NT2/D1 (cell line): ENCODE data around the gene NDC1.
"Not testable (repeated sequence)": the region's sequence is repeated elsewhere in the genome, so short reads cannot be mapped to it uniquely, and the experiment has no call there.

Experiments used
- DNase-seq: peaks from one replicate; pipeline ENCODE4 v3.0.0-alpha.2; 2011; ENCODE audit warnings: low read depth, low spot score
- H3K27me3 ChIP-seq: 2 replicates; pipeline ENCODE4 v1.6.0; 2011; ENCODE audit warnings: mild to moderate bottlenecking; ENCODE audit not compliant: insufficient read length, insufficient read depth
- H3K36me3 ChIP-seq: 2 replicates; pipeline ENCODE4 v1.6.1; 2011; ENCODE audit warnings: mild to moderate bottlenecking, low read length, mixed read lengths; ENCODE audit not compliant: insufficient read depth, insufficient read length
- H3K4me1 ChIP-seq: 2 replicates; pipeline ENCODE4 v1.5.1; 2011; ENCODE audit not compliant: insufficient read depth, insufficient read length
- H3K4me3 ChIP-seq: 2 replicates; pipeline ENCODE4 v1.5.1; 2011; ENCODE audit warnings: low read depth; ENCODE audit not compliant: insufficient read length
- H3K9ac ChIP-seq: 2 replicates; pipeline ENCODE4 v1.6.0; 2011; ENCODE audit warnings: low read depth; ENCODE audit not compliant: insufficient read length
- H3K9me3 ChIP-seq: 2 replicates; pipeline ENCODE4 v1.5.1; 2011; ENCODE audit warnings: mild to moderate bottlenecking, low read length; ENCODE audit not compliant: insufficient read depth
- SUZ12 ChIP-seq: IDR thresholded peaks from 2 replicates; pipeline ENCODE4 v1.6.1; 2011; ENCODE audit not compliant: insufficient read length, insufficient read depth; ENCODE audit errors: extremely low read depth
- YY1 ChIP-seq: IDR thresholded peaks from 2 replicates; pipeline ENCODE4 v1.6.1; 2011; ENCODE audit not compliant: insufficient read length, insufficient read depth
- ZNF274 ChIP-seq: IDR thresholded peaks from 2 replicates; pipeline ENCODE4 v1.6.1; 2011; ENCODE audit warnings: mild to moderate bottlenecking, low read depth, low read length

NDC1 gene

GRCh38 chr1:53765657-53766056 is 72.4 kb downstream of the NDC1 start:
- Histone ChIP-seq H3K36me3 (peaks cover 44% of the 10 kb centered on the region), H3K9ac (no peak overlapping the region), H3K27me3 (no peaks in the 10 kb centered on the region), H3K4me3 (no peak overlapping the region), H3K9me3 (no peaks in the 10 kb centered on the region), H3K4me1 (no peaks in the 10 kb centered on the region)
- DNase-seq: no peak
- TF ChIP-seq ZNF274: no peak
- TF ChIP-seq YY1: no peak
- no peak for TF ChIP-seq SUZ12

GRCh38 chr1:53763911-53764310 is 74.2 kb downstream of the NDC1 start:
- H3K4me1 ChIP-seq: no peaks in the 10 kb centered on the region
- no peak for DNase-seq
- no peak overlapping the region for H3K4me3 ChIP-seq
- H3K9ac ChIP-seq: no peak overlapping the region
- H3K27me3 ChIP-seq: no peaks in the 10 kb centered on the region
- no peak for TF ChIP-seq SUZ12
- TF ChIP-seq YY1: no peak
- no peak for TF ChIP-seq ZNF274
- peaks cover 3% of the 10 kb centered on the region; the same call in 1 of the 2 replicates for H3K9me3 ChIP-seq
- H3K36me3 ChIP-seq: peaks cover 34% of the 10 kb centered on the region

GRCh38 chr1:53763461-53763860 is 74.6 kb downstream of the NDC1 start:
- no peak overlapping the region for H3K9ac ChIP-seq
- H3K36me3 ChIP-seq: peaks cover 30% of the 10 kb centered on the region
- peaks cover 4% of the 10 kb centered on the region; the same call in 1 of the 2 replicates for H3K9me3 ChIP-seq
- H3K27me3 ChIP-seq: no peaks in the 10 kb centered on the region
- no peak overlapping the region for H3K4me3 ChIP-seq
- H3K4me1 ChIP-seq: no peaks in the 10 kb centered on the region
- TF ChIP-seq YY1 (no peak), ZNF274 (no peak), SUZ12 (no peak)
- no peak for DNase-seq

- H3K4me3 ChIP-seq, H3K36me3 ChIP-seq, H3K9ac ChIP-seq, H3K4me1 ChIP-seq, H3K9me3 ChIP-seq, DNase-seq, H3K27me3 ChIP-seq: not testable (repeated sequence)
Observed at GRCh38 chr1:53760497-53760896, 77.6 kb downstream of the NDC1 start.

GRCh38 chr1:53755874-53756273 is 82.2 kb downstream of the NDC1 start:
- H3K4me1 ChIP-seq: no peaks in the 10 kb centered on the region
- no peak overlapping the region for H3K4me3 ChIP-seq
- H3K36me3 ChIP-seq: no peaks in the 10 kb centered on the region
- no peak for TF ChIP-seq SUZ12
- no peak for TF ChIP-seq YY1
- TF ChIP-seq ZNF274: no peak
- no peak for DNase-seq
- peaks cover 4% of the 10 kb centered on the region; the same call in 1 of the 2 replicates for H3K9me3 ChIP-seq
- H3K9ac ChIP-seq: no peak overlapping the region
- H3K27me3 ChIP-seq: no peaks in the 10 kb centered on the region

- TF ChIP-seq YY1 (no peak), ZNF274 (no peak), SUZ12 (no peak)
- Histone ChIP-seq H3K9me3 (peaks cover 4% of the 10 kb centered on the region; the same call in 1 of the 2 replicates), H3K36me3 (no peaks in the 10 kb centered on the region), H3K4me3 (no peak overlapping the region), H3K27me3 (no peaks in the 10 kb centered on the region), H3K9ac (no peak overlapping the region), H3K4me1 (no peaks in the 10 kb centered on the region)
- peak; percentile 68 for DNase-seq
Observed at GRCh38 chr1:53754484-53755312, 83.4 kb downstream of the NDC1 start.

GRCh38 chr1:53752281-53752680 is 85.8 kb downstream of the NDC1 start:
- no peaks in the 10 kb centered on the region for H3K36me3 ChIP-seq
- peaks cover 2% of the 10 kb centered on the region for H3K27me3 ChIP-seq
- H3K4me1 ChIP-seq: no peaks in the 10 kb centered on the region
- DNase-seq: no peak
- no peaks in the 10 kb centered on the region for H3K9me3 ChIP-seq
- no peak overlapping the region for H3K4me3 ChIP-seq
- no peak overlapping the region for H3K9ac ChIP-seq
- no peak for TF ChIP-seq SUZ12
- no peak for TF ChIP-seq ZNF274
- no peak for TF ChIP-seq YY1

GRCh38 chr1:53747841-53748240 is 90.3 kb downstream of the NDC1 start:
- Histone ChIP-seq H3K27me3 (peaks cover 2% of the 10 kb centered on the region), H3K9me3 (peaks cover 7% of the 10 kb centered on the region), H3K4me3 (no peak overlapping the region), H3K36me3 (no peaks in the 10 kb centered on the region), H3K9ac (no peak overlapping the region), H3K4me1 (no peaks in the 10 kb centered on the region)
- TF ChIP-seq YY1: no peak
- TF ChIP-seq SUZ12: no peak
- no peak for TF ChIP-seq ZNF274
- DNase-seq: no peak
